ENCODE results near the gene SIKE1.
A peak's percentile ranks its signal among the peaks of the same experiment; 100 is the strongest.
"Not testable (repeated sequence)": the region's sequence is repeated elsewhere in the genome, so short reads cannot be mapped to it uniquely, and the experiment has no call there.

Gene SIKE1

DNA sequence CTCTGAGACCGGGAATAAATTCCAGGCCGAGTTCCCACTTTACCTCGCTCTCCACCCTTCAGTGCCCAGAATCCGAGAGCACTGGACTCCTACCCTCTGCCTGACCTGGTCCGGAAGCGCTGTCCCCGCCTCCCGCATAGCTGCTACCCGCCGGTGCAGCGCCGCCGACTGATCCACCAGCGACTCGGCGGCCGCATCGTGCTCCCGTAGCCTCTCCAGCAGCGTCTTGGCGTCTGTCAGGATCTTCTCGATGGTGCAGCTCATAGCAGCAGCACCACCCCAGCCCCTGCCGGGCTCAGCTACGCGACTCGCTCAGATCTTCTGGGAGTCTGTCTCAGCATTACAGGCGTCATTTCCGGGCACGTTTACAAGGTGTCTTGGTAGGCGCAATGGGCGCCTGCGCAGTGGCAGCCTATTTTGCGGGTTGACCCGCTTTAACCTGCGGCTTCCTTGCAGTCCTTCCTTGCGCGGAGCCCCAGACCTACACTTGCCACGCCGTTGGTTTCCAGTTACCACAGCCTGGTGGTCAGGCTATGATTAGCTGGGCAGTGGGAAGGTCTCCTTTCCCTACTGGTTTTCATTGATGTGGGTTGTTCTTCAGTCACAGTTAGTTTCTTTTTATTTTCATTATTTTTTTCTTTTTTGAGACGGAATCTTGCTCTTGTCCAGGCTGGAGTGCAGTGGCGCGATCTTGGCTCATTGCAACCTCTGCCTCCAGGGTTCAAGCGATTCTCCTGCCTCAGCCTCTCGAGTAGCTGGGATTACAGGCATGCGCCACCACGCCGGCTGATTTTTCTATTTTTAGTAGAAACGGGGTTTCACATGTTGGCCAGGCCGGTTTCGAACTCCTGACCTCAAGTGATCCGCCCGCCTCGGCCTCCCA lies at the start of gene SIKE1:
Gene SIKE1 (minus strand): TSS at position 342 of the 883 bp plus-strand sequence. CDS start 78 bp downstream, at position 264.
- peak; percentile 83 for DNase-seq (ENCODE audit: low read depth)

DNA sequence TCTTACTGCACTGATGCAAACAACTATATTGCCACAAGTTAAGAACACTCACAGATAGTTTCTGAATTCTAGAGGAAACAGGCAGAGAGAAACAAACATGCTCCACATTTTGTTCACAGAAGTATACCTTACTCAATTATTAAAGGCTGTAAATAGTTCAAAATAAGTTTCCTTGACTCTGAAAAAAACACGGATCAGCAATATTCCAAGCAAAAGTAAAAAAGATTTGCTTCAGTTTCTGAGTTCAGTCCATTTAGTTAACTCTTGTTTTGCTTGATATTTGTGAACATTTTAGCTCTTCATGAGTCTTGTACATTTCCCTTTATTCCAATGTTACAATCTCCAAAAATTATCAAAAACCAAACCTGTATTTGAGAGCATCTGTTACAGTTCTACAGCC lies 49.6 kb upstream of the SIKE1 start:
- DNase-seq (ENCODE audit: low read depth): not testable (repeated sequence)

DNA sequence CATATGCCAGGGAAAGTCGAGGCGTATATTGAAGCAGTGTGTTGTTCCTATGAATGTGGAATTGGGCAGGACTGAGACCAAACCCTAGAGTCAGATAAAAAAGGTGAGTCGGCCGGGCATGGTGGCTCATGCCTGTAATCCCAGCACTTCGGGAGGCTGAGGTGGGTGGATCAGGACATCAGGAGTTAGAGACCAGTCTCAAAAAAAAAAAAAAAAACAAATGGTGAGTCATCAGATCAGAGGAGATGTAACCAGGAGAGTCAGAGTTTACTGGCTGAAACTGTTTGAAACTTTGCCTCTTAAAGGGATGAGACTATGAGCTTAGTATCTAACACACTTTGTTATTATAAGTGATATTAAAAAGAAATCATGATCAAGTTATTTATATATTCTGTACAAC lies 47.8 kb upstream of the SIKE1 start:
- peak; percentile 3 for DNase-seq (ENCODE audit: low read depth)

DNA sequence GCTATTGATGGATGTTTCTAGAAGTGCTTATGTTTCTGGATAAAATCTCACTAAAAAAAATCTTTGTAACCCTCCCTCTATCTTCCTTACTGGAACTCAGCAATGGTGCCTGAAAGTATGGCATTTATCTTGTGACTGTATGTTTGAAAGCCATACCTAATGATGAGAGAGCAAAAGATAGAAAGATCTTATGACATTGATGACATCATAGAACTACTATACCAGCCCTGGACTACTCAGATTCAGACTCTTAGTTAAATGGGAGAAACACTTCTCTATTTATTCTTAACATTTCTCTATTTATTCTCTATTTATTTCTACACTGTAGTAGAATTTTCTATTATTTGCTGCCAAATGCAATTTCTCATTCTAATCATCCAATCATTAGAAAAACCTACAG lies 41.5 kb upstream of the SIKE1 start:
- DNase-seq (ENCODE audit: low read depth): no peak

DNA sequence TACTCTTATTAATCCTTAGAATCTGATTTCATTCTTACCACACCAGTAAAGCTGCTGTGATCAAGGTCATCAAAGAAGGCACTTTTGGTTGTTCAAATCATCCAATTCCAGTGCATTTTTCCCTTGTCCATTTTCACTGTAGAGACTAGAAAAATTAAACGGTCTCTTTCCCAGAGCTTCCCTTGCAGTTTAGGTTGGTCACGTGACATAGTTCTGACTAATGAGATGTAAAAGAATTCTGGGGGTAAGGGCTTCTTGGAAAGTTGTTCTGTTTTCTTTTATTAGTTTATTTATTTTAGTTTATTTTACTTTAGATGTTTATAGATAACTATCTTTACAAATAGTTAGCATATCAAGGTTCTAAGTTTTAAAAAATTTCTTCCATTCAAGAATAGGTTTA lies 39.9 kb upstream of the SIKE1 start:
- no peak for DNase-seq (ENCODE audit: low read depth)

DNA sequence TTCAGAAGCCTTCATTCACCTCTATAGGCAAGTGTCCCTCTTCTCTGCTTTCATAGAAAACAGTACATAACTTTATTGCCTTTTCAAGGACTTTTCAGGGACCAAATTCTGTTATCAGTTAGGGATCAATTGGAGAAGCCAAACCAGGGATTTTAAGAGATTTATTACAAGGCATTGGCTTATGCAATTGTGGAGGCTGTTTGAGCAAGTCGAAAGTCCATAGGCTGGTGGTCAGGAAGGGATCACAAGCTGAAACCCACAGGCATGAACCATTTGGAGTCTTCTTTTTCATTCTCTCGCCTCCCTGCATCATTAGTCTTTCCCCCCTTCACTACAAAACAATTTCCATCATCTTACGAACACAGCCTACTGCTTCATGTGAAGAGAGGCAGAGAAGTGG lies 39.4 kb upstream of the SIKE1 start:
- no peak for DNase-seq (ENCODE audit: low read depth)

DNA sequence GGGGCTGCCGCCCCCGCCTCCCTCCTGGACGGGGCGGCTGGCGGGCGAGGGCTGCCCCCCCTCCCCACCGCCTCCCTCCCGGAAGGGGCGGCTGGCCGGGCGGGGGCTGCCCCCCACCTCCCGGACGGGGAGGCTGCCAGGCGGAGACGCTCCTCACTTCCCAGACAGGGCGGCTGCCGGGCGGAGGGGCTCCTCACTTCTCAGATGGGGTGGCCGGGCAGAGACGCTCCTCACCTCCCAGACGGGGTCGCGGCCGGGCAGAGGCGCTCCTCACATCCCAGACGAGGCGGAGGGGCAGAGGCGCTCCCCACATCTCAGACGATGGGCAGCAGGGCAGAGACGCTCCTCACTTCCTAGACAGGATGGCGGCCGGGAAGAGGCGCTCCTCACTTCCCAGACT lies 24.0 kb upstream of the SIKE1 start:
- DNase-seq (ENCODE audit: low read depth): not testable (repeated sequence)

DNA sequence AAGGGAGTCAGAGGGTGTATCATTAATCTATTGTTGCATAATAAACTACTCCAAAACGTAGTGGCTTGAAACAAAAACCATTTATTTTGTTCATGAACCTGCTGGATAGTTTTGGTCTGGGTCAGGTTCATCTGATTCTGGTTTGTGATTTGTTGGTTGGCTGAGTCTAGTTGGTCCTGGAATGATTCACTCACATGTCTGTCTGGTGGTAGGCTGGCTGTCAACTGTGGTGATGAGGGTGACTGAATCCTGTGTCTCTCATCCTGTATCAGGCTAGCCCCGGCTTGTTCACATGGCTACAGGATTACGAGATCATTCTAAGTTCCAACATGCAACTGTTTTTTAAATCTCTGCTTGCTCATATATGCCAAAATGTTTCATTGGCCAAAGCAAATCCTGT lies 22.5 kb upstream of the SIKE1 start:
- DNase-seq (ENCODE audit: low read depth): no peak

DNA sequence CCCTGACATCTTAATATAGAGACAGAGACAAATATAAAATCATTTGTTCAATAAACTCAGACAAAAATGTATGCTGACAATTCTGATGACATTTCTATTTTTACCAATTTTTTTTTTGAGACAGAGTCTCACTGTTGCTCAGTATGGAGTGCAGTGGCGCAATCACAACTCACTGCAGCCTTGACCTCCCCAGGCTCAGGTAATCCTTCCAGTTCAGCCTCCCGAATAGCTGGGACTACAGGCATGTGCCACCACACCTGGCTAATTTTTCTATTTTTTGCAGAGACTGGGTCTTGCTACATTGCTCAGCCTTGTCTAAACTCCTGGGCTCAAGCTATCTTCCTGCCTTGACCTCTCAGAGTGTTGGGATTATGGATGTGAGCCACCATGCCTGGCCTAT lies 13.6 kb upstream of the SIKE1 start:
- no peak for DNase-seq (ENCODE audit: low read depth)

DNA sequence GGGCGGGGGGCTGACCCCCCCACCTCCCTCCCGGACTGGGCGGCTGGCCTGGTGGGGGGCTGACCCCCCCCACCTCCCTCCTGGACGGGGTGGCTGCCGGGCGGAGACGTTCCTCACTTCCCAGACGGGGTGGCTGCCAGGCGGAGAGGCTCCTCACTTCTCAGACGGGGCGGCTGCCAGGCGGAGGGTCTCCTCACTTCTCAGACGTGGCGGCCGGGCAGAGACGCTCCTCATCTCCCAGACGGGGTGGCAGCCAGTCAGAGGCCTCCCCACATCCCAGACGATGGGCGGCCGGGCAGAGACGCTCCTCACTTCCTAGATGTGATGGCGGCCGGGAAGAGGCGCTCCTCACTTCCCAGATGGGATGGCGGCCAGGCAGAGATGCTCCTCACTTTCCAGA lies 10.1 kb upstream of the SIKE1 start:
- DNase-seq (ENCODE audit: low read depth): not testable (repeated sequence)

DNA sequence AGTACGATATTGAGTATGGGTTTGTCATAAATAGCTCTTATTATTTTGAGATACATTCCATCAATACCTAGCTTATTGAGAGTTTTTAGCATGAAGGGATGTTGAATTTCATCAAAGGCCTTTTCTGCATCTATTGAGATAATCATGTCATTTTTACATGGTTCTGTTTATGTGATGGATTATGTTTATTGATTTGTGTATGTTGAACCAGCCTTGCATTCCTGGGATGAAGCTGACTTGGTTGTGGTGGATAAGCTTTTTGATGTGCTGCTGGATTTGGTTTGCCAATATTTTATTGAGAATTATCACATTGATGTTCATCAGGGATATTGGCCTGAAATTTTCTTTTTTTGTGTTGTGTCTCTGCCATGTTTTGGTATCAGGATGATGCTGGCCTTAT lies 6.0 kb upstream of the SIKE1 start:
- not testable (repeated sequence) for DNase-seq (ENCODE audit: low read depth)

DNA sequence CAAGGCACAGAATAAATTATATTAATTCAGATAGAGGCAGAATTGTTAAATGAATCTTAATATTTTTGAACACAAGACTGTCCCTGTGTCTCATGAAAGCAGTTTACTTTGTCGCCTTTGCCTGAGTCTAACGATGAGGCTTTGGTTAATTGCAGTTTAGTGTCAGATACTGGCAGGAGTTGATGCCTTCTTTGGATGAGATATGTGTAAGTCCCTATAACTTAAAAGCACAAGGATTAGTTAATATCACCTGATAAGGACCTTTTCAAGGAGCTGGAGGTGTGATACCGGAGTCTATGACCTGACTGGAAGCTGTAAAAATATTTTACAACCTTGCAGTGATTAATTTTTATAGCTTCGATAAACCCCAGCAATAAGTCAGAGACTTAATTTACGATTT lies 2.0 kb upstream of the SIKE1 start:
- no peak for DNase-seq (ENCODE audit: low read depth)

DNA sequence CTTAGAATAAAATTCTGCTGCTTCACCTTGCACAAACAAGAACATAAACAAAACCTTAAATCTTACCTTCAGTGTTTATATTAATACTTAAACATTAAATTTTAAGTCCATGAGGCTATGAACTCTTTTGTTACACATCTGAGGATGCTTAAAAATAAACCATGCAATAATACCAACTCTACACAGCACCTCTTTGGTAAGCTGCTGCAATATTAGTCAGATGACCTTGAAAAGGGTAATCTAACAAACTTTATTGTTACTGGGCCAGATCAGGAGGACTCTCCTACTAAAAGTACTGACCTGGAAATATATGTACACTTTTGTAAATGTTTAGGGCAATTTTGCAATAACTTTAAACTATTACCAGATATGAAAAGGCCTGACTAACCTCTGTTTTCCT lies 763 bp downstream of the SIKE1 start:
- DNase-seq (ENCODE audit: low read depth): no peak

DNA sequence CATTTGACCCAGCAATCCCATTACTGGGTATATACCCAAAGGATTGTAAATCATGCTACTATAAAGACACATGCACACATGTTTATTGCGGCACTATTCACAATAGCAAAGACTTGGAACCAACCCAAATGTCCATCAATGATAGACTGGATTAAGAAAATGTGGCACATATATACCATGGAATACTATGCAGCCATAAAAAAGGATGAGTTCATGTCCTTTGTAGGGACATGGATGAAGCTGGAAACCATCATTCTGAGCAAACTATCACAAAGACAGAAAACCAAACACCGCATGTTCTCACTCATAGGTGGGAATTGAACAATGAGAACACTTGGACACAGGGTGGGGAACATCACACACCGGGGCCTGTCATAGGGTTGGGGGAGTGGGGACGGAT lies 3.8 kb downstream of the SIKE1 start:
- DNase-seq (ENCODE audit: low read depth): not testable (repeated sequence)

DNA sequence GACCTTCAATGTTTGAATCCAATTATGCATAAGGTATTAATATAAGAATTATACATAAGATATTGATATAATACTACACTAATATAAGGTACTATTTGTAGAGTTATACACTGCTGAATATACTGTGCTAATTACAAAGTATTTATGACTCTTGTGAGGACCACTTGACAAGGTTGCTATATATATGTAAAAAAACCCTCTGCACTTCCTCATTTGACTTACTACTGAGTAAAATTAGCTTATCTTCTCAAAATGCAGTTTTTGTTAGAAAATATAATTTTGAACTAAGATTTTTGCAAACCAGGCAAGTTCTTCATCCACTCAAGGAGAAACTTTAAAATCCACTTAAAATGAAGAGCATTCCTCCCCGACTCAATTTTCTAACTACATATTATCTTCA lies 8.5 kb downstream of the SIKE1 start:
- DNase-seq (ENCODE audit: low read depth): no peak

DNA sequence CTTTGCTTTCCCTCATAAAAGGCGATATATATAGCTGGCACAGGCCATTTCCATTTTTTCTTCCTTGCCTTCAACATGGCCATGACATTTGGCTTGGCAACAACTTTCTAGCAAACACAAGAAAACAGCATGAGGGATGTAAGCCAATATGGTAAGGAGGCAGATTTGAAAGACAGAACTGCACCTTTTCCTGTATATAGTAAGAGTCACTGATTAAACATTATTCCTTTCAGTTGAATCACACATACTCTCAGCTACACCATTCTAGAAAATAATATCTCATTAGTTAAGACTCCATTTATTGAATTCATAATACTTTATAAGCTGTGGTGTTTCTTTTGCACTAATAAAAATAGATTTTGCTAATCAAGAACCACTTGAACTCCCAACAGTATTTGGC lies 9.5 kb downstream of the SIKE1 start:
- no peak for DNase-seq (ENCODE audit: low read depth)

DNA sequence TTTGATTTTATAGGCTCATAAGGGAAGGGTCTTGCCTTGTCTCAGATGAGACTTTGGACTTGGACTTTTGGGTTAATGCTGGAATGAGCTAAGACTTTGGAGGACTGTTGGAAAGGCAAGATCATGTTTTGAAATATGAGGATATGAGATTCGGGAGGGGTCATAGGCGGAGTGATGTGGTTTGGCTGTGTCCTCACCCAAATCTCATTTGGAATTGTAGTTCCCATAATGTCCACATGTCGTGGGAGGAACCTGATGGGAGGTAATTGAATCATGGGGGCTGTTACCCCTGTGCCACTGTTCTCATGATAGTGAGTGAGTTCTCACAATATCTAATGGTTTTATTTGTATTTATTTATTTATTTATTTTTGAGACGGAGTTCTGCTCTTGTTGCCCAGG lies 15.8 kb downstream of the SIKE1 start:
- DNase-seq (ENCODE audit: low read depth): no peak

DNA sequence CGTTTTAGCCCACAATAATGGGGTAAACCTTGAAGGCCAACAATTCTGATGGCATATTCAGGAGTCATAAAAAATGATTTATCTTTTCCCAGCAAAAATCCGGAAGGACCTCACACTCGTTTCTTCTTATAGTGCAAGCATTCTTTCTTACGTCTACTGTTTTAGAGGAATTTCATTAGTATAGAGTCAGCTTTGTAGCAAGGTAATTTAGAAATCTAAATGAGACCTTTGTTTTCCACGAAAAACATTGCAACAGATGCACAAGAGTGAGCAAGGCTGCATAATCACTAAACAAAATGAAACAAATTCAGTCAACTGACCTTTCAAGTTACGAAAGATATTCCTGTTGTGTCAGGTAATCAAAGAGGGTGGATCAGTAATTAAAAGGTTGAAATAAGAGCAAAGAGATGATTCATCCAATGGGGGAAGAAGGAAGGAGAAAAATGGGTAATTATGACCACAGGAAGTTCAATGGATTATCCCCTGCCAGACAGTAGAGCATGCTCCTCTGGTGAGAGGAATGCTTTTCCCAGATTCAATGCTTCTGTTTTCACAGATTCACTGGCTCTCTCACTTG lies 22.1 kb downstream of the SIKE1 start:
- DNase-seq (ENCODE audit: low read depth): no peak

DNA sequence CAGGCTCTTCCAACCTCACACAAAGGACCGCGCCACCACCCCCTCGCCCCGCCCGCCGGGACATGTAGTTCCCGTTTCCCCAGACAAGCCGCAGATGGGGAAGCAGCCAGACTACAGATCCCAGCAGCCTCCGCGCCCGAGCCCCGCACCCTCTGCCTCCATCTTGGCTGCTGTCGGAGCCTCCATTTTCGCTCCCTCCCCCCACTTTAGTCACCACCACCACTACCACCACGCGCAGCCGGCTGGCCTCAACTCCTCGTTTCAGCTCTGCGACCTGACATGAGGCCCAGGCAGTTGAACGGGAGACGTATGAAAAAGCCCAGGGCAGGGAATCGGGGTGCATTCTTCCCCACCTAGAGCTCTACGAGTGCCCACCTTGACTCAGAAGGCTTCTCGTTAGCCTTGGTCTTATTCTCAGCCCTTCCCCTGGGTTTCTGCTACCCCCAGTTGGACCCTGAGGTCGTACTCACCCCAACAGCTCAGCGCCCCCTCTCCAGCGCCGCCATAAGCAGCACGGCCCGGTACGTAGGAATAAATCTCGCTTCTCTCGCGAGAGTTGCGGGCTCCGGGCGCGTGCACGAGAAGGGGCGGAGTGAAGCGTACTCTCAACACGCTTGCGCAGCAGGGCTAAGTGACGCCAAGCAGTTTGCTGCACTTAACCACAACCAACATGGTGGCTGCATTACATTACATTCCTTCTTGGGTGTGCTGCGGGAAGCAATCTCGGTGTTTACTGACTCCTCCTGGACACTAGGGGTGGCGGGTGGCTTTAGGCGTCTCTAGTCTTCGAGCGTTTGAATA lies 22.8 kb downstream of the SIKE1 start, which contains the start of gene CSDE1:
Gene CSDE1 (minus strand): TSS at position 530 of the 801 bp plus-strand sequence. CDS start 18,094 bp downstream, outside the sequence.
- DNase-seq (ENCODE audit: low read depth): peak; percentile 96

DNA sequence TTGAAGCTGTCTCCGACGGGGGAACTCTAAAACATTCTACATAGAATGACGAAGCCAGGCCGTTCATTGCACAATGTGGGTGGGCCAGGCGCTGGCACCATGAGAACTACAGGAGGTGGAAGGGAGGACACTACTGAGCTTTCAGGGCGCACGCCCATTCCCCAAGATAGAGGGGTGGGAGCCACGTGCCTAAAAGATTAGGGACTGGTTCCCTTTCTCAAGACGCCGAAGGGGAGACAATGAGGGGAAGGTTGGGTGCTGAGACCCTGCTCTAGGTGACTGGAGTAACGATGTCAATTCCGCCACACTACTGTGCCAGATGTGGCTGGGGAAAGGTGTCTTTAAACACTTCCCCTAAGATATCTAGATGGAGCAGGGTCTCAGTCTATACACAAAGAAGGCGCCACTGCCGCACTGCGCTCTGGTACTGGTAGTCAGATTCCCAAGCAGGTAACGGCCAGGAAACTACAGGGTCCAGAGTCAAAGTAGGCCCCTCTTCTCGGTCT lies 23.5 kb downstream of the SIKE1 start:
- DNase-seq (ENCODE audit: low read depth): no peak

DNA sequence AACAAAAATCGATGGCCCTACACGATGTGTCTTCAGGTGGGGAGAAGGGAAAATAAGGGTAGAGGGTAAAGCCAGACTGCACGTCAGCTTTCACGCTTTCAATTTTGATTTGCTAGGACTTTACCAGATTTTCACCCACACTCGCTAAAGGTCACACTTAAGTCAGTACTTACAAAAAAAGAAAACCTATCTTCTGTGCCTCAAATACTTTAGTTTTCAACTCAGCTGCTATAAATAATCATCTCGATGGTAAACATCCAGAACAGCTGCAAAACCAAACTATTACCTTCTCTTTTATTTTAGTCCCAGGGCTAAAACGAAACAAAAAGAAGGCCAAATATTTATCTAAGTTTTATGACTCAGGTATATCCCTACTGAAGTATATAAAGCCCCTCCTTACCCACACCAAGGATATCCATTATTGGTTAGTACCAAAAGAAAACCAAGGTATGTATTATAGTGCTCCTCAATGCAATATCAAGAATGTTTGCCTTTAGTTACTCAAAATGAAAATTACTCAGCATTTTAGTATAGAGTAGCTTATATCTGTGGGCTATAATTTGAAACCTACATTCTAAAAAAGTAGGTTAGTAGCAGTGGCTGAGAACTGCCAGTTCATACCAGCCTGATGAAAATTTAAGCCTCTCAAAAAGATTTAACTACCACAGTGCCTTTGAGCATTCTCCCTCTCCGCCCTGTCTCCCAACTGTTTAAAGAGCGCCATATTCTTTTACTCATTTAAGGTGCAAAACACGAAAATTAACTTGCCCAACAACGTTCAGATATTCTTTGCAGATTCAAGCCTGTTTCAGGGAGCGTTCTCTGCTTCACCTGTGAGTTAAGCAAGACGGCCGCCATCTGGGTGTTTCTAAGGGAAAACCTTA lies 24.2 kb downstream of the SIKE1 start:
- no peak for DNase-seq (ENCODE audit: low read depth)
